IMR-90 (cell line): ENCODE results near the gene ZNF268. TPM values are rescaled to one million over a fixed set of nuclear protein-coding genes. Genes with fewer than 3 reads are reported as not detected.
A peak's percentile ranks its signal among the peaks of the same experiment; 100 is the strongest.

ENCODE experiments used
- ATAC-seq: fragments of 200-7000 bp; cut with Tn5 transposase; 2 replicates; pipeline ENCODE4 v1.9.1; 2020; ENCODE audit warnings: low read depth, mild to moderate bottlenecking, moderate library complexity
- BruUV-seq: library from RNA; stranded (reverse); fragments of 400-500 nt; replicated peaks from 2 replicates; lab custom pipeline; 2021; lab: Mats Ljungman, UMichigan
- CTCF ChIA-PET: fragments of 300-600 bp; formaldehyde crosslinking; extraction: SDS; loops from one replicate; lab custom pipeline; 2021; ENCODE audit warnings: antibody characterized with exemption; lab: Yijun Ruan, JAX
- POLR2A ChIA-PET: fragments of 300-600 bp; sonication (Branson Sonifier 250); formaldehyde crosslinking; loops from one replicate; lab custom pipeline; 2022; ENCODE audit warnings: antibody characterized with exemption; ENCODE audit not compliant: unreplicated experiment; lab: Charles Lee
- DNase-seq: peaks from one replicate; pipeline ENCODE4 v3.0.0; 2013
- H2AFZ ChIP-seq: replicated peaks from 2 replicates; pipeline ENCODE3; 2013; ENCODE audit warnings: low read length, mild to moderate bottlenecking; ENCODE audit not compliant: poor library complexity
- H2AK5ac ChIP-seq: 2 replicates; pipeline ENCODE4 v1.6.1; 2013; ENCODE audit warnings: low read depth, low read length, inconsistent platforms
- H2AK9ac ChIP-seq: replicated peaks from 2 replicates; pipeline ENCODE3; 2013; ENCODE audit warnings: mild to moderate bottlenecking, low read depth, low read length, moderate library complexity; ENCODE audit not compliant: poor library complexity
- H2BK120ac ChIP-seq: 2 replicates; pipeline ENCODE4 v1.6.1; 2013; ENCODE audit warnings: low read depth, low read length, inconsistent platforms
- H2BK15ac ChIP-seq: 3 replicates; pipeline ENCODE4 v1.6.1; 2013; ENCODE audit warnings: low read depth, low read length, inconsistent platforms
- H2BK20ac ChIP-seq: 2 replicates; pipeline ENCODE4 v1.6.1; 2013; ENCODE audit warnings: low read depth, mild to moderate bottlenecking, inconsistent platforms, low read length, moderate library complexity
- H2BK5ac ChIP-seq: 2 replicates; pipeline ENCODE4 v1.6.1; 2013; ENCODE audit warnings: mild to moderate bottlenecking, low read depth, low read length, inconsistent platforms; ENCODE audit not compliant: poor library complexity, severe bottlenecking
- H3K14ac ChIP-seq: replicated peaks from 2 replicates; pipeline ENCODE4 v1.6.1; 2013; ENCODE audit warnings: low read depth, low read length, inconsistent platforms
- H3K18ac ChIP-seq: 2 replicates; pipeline ENCODE4 v1.6.1; 2013; ENCODE audit warnings: low read depth, low read length, control low read depth
- H3K23ac ChIP-seq: 2 replicates; pipeline ENCODE4 v1.6.1; 2013; ENCODE audit warnings: low read depth, low read length, inconsistent platforms
- H3K27ac ChIP-seq: 2 replicates; pipeline ENCODE4 v1.5.1; 2013; ENCODE audit warnings: mild to moderate bottlenecking, control low read depth, low read length; ENCODE audit not compliant: insufficient read depth
- H3K27me3 ChIP-seq: 2 replicates; pipeline ENCODE4 v1.6.1; 2013; ENCODE audit warnings: low read length; ENCODE audit not compliant: control insufficient read depth, insufficient read depth
- H3K36me3 ChIP-seq: 2 replicates; pipeline ENCODE4 v1.6.1; 2013; ENCODE audit warnings: low read length, mixed read lengths; ENCODE audit not compliant: control insufficient read depth, insufficient read depth
- H3K4ac ChIP-seq: 2 replicates; pipeline ENCODE4 v1.6.1; 2013; ENCODE audit warnings: low read depth, low read length, inconsistent platforms
- H3K4me1 ChIP-seq: 2 replicates; pipeline ENCODE4 v1.6.1; 2013; ENCODE audit warnings: low read length, mixed read lengths; ENCODE audit not compliant: control insufficient read depth, insufficient read depth
- H3K4me2 ChIP-seq: 2 replicates; pipeline ENCODE4 v1.6.1; 2013; ENCODE audit warnings: low read depth, mild to moderate bottlenecking, control low read depth, low read length, moderate library complexity
- H3K4me3 ChIP-seq: 2 replicates; pipeline ENCODE4 v1.5.1; 2013; ENCODE audit warnings: low read depth, mild to moderate bottlenecking, control low read depth, low read length, moderate library complexity; ENCODE audit not compliant: insufficient read depth
- H3K56ac ChIP-seq: 2 replicates; pipeline ENCODE4 v1.6.1; 2013; ENCODE audit warnings: low read length, inconsistent platforms; ENCODE audit not compliant: insufficient read depth; ENCODE audit errors: extremely low read depth
- H3K79me1 ChIP-seq, 2 experiments: 2 replicates each; pipeline ENCODE4 v1.6.1; 2013; ENCODE audit warnings: low read length in 2 of 2, inconsistent platforms in 1 of 2, low read depth in 1 of 2
- H3K9ac ChIP-seq: 2 replicates; pipeline ENCODE4 v1.6.1; 2013; ENCODE audit warnings: low read depth, low read length, control low read depth
- H3K9me1 ChIP-seq: 2 replicates; pipeline ENCODE4 v1.6.1; 2013; ENCODE audit warnings: low read length, inconsistent platforms; ENCODE audit not compliant: insufficient read depth
- H3K9me3 ChIP-seq: 2 replicates; pipeline ENCODE4 v1.6.1; 2013; ENCODE audit warnings: low read length; ENCODE audit not compliant: control insufficient read depth, insufficient read depth
- H4K20me1 ChIP-seq: 2 replicates; pipeline ENCODE4 v1.6.1; 2013; ENCODE audit warnings: low read length, inconsistent platforms; ENCODE audit not compliant: insufficient read depth
- H4K5ac ChIP-seq: 2 replicates; pipeline ENCODE4 v1.6.1; 2013; ENCODE audit warnings: mild to moderate bottlenecking, low read depth, low read length, control low read depth
- H4K8ac ChIP-seq, 2 experiments: 2 replicates each; pipeline ENCODE4 v1.6.1; 2013; ENCODE audit warnings: low read depth in 2 of 2, low read length in 2 of 2, control low read depth in 1 of 2, inconsistent platforms in 1 of 2
- H4K91ac ChIP-seq: 2 replicates; pipeline ENCODE4 v1.6.1; 2013; ENCODE audit warnings: low read depth, low read length, inconsistent platforms; ENCODE audit not compliant: insufficient read depth
- BHLHE40 ChIP-seq: fragments of 150-350 bp; IDR thresholded peaks from 2 replicates; pipeline ENCODE4 v1.6.1; 2016; ENCODE audit warnings: mild to moderate bottlenecking, low read depth, low read length
- CEBPB ChIP-seq: IDR thresholded peaks from 2 replicates; pipeline ENCODE4 v1.6.1; 2012; ENCODE audit warnings: low read depth, low read length, improper control_type of control experiment
- CHD1 ChIP-seq: IDR thresholded peaks from 2 replicates; pipeline ENCODE4 v1.6.1; 2012; ENCODE audit warnings: low read depth, low read length, improper control_type of control experiment
- CTCF ChIP-seq: conservative IDR thresholded peaks from 2 replicates; pipeline ENCODE4 v1.5.1; 2012; ENCODE audit warnings: mild to moderate bottlenecking, low read depth, low read length, improper control_type of control experiment
- ELK1 ChIP-seq: fragments of 150-350 bp; IDR thresholded peaks from 2 replicates; pipeline ENCODE4 v1.6.1; 2016; ENCODE audit warnings: low read depth, mild to moderate bottlenecking, low read length, moderate library complexity, borderline replicate concordance
- FOS ChIP-seq: fragments of 150-350 bp; IDR thresholded peaks from 2 replicates; pipeline ENCODE4 v1.6.1; 2016; ENCODE audit warnings: low read depth, low read length
- MAFK ChIP-seq: IDR thresholded peaks from 2 replicates; pipeline ENCODE4 v1.6.1; 2012; ENCODE audit warnings: low read depth, low read length, improper control_type of control experiment
- MAZ ChIP-seq: IDR thresholded peaks from 2 replicates; pipeline ENCODE4 v1.6.1; 2012; ENCODE audit warnings: low read depth, mild to moderate bottlenecking, low read length, improper control_type of control experiment, moderate library complexity, borderline replicate concordance
- NFE2L2 ChIP-seq: fragments of 150-350 bp; IDR thresholded peaks from 2 replicates; pipeline ENCODE4 v1.6.1; 2016; ENCODE audit warnings: low read depth, mild to moderate bottlenecking, low read length
- POLR2A ChIP-seq: IDR thresholded peaks from 2 replicates; pipeline ENCODE4 v1.6.1; 2012; ENCODE audit warnings: mild to moderate bottlenecking, low read depth, low read length
- RAD21 ChIP-seq: IDR thresholded peaks from 2 replicates; pipeline ENCODE4 v1.6.1; 2012; ENCODE audit warnings: low read length, improper control_type of control experiment
- RCOR1 ChIP-seq: IDR thresholded peaks from 2 replicates; pipeline ENCODE4 v1.6.1; 2012; ENCODE audit warnings: mild to moderate bottlenecking, low read length, improper control_type of control experiment; ENCODE audit not compliant: insufficient replicate concordance
- RFX5 ChIP-seq: IDR thresholded peaks from 2 replicates; pipeline ENCODE4 v1.8.0; 2012; ENCODE audit warnings: low read depth, mild to moderate bottlenecking, low read length, moderate library complexity
- SMC3 ChIP-seq: fragments of 150-350 bp; IDR thresholded peaks from 2 replicates; pipeline ENCODE4 v1.6.1; 2016; ENCODE audit warnings: low read depth, mild to moderate bottlenecking, antibody characterized with exemption, low read length, moderate library complexity
- WGBS, 2 experiments: methylation state at CpG; one replicate each; pipeline versions ENCODE4 v1.1.5 to v1.1.7; 2013; ENCODE audit warnings: missing lambda C conversion rate in 2 of 2; ENCODE audit not compliant: insufficient read length in 1 of 2; ENCODE audit errors: extremely low coverage in 2 of 2; 5-methylcytosine and 5-hydroxymethylcytosine counted together
- dilution Hi-C: fragments of 300-500 bp; cut with HindIII; formaldehyde crosslinking; loops from one replicate; pipeline ENCODE4 v1.14.3; 2018; ENCODE audit warnings: low sequenced_read_pairs; ENCODE audit not compliant: unreplicated experiment
- in situ Hi-C: fragments of 300-500 bp; cut with MboI; formaldehyde crosslinking; loops from 3 replicates; pipeline ENCODE4 v1.14.3; 2019; ENCODE audit warnings: low sequenced_read_pairs, inconsistent platforms, mixed read lengths
- intact Hi-C: fragments of 100-400 bp; cut with micrococcal nuclease; formaldehyde crosslinking; loops from 2 replicates; pipeline ENCODE4 v1.10.0; 2022
- polyA plus RNA-seq, 3 experiments: library from polyadenylated mRNA; depleted of rRNA; stranded (reverse); fragments of >200 nt; gene quantifications; 2 replicates each; pipeline ENCODE4 v1.2.3, GENCODE V29; 2012; ENCODE audit warnings: low replicate concordance in 1 of 3
- total RNA-seq: library from RNA; depleted of rRNA; stranded (reverse); fragments of >200 nt; gene quantifications from 2 replicates; pipeline ENCODE4 v1.2.3, GENCODE V29; 2012
- TF ChIP-seq, protein P1 (sequence below): fragments of 150-350 bp; IDR thresholded peaks from 2 replicates; pipeline ENCODE4 v1.6.1; 2017; ENCODE audit warnings: mild to moderate bottlenecking, antibody characterized with exemption, low read length, low read depth

ZNF268 gene
- total and polyA plus RNA-seq, 2 of the 4 experiments (the other 2 are of a cell fraction): 6.7 to 54.5 TPM

GRCh38 chr12:133203344-133204263 lies 22.3 kb downstream of the ZNF268 start:
- dilution Hi-C loops (no loop called here), in situ Hi-C loops (no loop called here), intact Hi-C loops (no loop called here)
- Histone ChIP-seq H2BK15ac (no peak overlapping the region), H2BK20ac (no peak overlapping the region), H3K9ac (no peak overlapping the region), H3K79me1 (peaks cover 0 to 3% of the 10 kb centered on the region in 2 experiments; a peak in 1 of 4 replicates), H4K91ac (no peak overlapping the region), H3K36me3 (peaks cover 23% of the 10 kb centered on the region), H2AFZ (no peak overlapping the region), H2AK9ac (no peak overlapping the region), H3K18ac (no peak overlapping the region), H4K20me1 (no peaks in the 10 kb centered on the region), H3K27ac (no peak overlapping the region), H3K9me1 (no peaks in the 10 kb centered on the region), H3K4me2 (no peak overlapping the region), H2BK5ac (no peak overlapping the region), H3K9me3 (peaks cover 62% of the 10 kb centered on the region), H2AK5ac (no peak overlapping the region), H3K4ac (no peak overlapping the region), H3K56ac (no peak overlapping the region), H3K14ac (no peak overlapping the region), H4K5ac (no peak overlapping the region), H3K23ac (no peak overlapping the region), H4K8ac (no peak overlapping the region), H3K4me1 (no peaks in the 10 kb centered on the region), H3K4me3 (no peak overlapping the region), H2BK120ac (no peak overlapping the region), H3K27me3 (no peaks in the 10 kb centered on the region)
- ChIA-PET CTCF (no interaction called here), POLR2A (no interaction called here)
- no peak for ATAC-seq
- TSS peak; percentile 38 for BruUV-seq
- peak; percentile 20 for DNase-seq
- no CpG with 5 or more reads among the region's 7 CpGs for WGBS, 2 experiments
- TF ChIP-seq, protein P1, sequence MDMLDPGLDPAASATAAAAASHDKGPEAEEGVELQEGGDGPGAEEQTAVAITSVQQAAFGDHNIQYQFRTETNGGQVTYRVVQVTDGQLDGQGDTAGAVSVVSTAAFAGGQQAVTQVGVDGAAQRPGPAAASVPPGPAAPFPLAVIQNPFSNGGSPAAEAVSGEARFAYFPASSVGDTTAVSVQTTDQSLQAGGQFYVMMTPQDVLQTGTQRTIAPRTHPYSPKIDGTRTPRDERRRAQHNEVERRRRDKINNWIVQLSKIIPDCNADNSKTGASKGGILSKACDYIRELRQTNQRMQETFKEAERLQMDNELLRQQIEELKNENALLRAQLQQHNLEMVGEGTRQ: no peak
- TF ChIP-seq CEBPB: no peak
- TF ChIP-seq ELK1: no peak
- TF ChIP-seq MAZ: no peak
- TF ChIP-seq MAFK: no peak
- no peak for TF ChIP-seq RFX5
- no peak for TF ChIP-seq CHD1
- TF ChIP-seq BHLHE40: no peak
- TF ChIP-seq FOS: no peak
- no peak for TF ChIP-seq NFE2L2
- TF ChIP-seq RCOR1: no peak
- TF ChIP-seq RAD21: no peak
- TF ChIP-seq POLR2A: no peak
- TF ChIP-seq SMC3: no peak
- no peak for TF ChIP-seq CTCF
